Fibroblast of lung (primary cell): Measurements from ENCODE around the gene STPG3. TPM values are rescaled to one million over a fixed set of nuclear protein-coding genes. Genes with fewer than 3 reads are reported as not detected.

ENCODE experiments used
- DNase-seq, 2 donors: peaks; one replicate each; pipeline versions ENCODE4 v3.0.0 to v3.0.0-alpha.2; 2010; ENCODE audit warnings: low read depth in 2 of 2
- H2AFZ ChIP-seq: 2 replicates; pipeline ENCODE4 v1.5.1; 2012; ENCODE audit warnings: low read length, control low read depth, inconsistent platforms
- H3K27ac ChIP-seq: 2 replicates; pipeline ENCODE4 v1.5.1; 2011; ENCODE audit warnings: low read length, control low read depth; ENCODE audit not compliant: insufficient read depth
- H3K27me3 ChIP-seq: 2 replicates; pipeline ENCODE4 v1.5.1; 2011; ENCODE audit warnings: mild to moderate bottlenecking, low read length; ENCODE audit not compliant: control insufficient read depth, insufficient read depth
- H3K36me3 ChIP-seq: 2 replicates; pipeline ENCODE4 v1.5.1; 2011; ENCODE audit warnings: low read length; ENCODE audit not compliant: control insufficient read depth, insufficient read depth
- H3K4me1 ChIP-seq: 2 replicates; pipeline ENCODE4 v1.5.1; 2011; ENCODE audit warnings: low read length; ENCODE audit not compliant: control insufficient read depth, insufficient read depth; ENCODE audit errors: extremely low read depth
- H3K4me2 ChIP-seq: 2 replicates; pipeline ENCODE4 v1.5.1; 2011; ENCODE audit warnings: low read length, control low read depth; ENCODE audit not compliant: insufficient read depth; ENCODE audit errors: extremely low read depth
- H3K4me3 ChIP-seq, 4 experiments: fragments of 200-600 bp in 1 of 4; sonication (generic) in 1 of 4; replicated peaks in 1 of 4; 2 replicates each; pipeline ENCODE4 v1.5.1; 2011 to 2016; ENCODE audit warnings: low read length in 4 of 4, low read depth in 3 of 4, mild to moderate bottlenecking in 3 of 4, control low read depth in 2 of 4, inconsistent platforms in 1 of 4, mixed read lengths in 1 of 4; ENCODE audit not compliant: insufficient read depth in 1 of 4; ENCODE audit errors: control extremely low read depth in 1 of 4
- H3K79me2 ChIP-seq: 2 replicates; pipeline ENCODE4 v1.5.1; 2012; ENCODE audit warnings: mild to moderate bottlenecking, low read length, inconsistent platforms; ENCODE audit not compliant: control insufficient read depth, insufficient read depth
- H3K9ac ChIP-seq: 2 replicates; pipeline ENCODE4 v1.5.1; 2011; ENCODE audit warnings: mild to moderate bottlenecking, low read length, control low read depth; ENCODE audit not compliant: insufficient read depth
- H3K9me3 ChIP-seq: 2 replicates; pipeline ENCODE4 v1.5.1; 2012; ENCODE audit warnings: low read depth, low read length; ENCODE audit not compliant: control insufficient read depth, insufficient read depth
- H4K20me1 ChIP-seq: 2 replicates; pipeline ENCODE4 v1.5.1; 2011; ENCODE audit warnings: low read length; ENCODE audit not compliant: control insufficient read depth, insufficient read depth; ENCODE audit errors: extremely low read depth
- EZH2 ChIP-seq: IDR thresholded peaks from 2 replicates; pipeline ENCODE4 v1.5.1; 2012; ENCODE audit warnings: low read length, control low read depth, mild to moderate bottlenecking; ENCODE audit errors: missing control alignments
- polyA plus RNA-seq, 2 donors: library from polyadenylated mRNA; depleted of rRNA in 1 of 2; stranded (reverse) in 1 of 2; unstranded in 1 of 2; fragments of >200 nt; gene quantifications; 2 replicates each; pipeline ENCODE4 v1.2.1, GENCODE V29; 2011 to 2012; ENCODE audit warnings: missing spikeins in 1 of 2
- total RNA-seq: library from RNA; depleted of rRNA; stranded (reverse); fragments of >200 nt; gene quantifications from 2 replicates; pipeline ENCODE4 v1.2.1, GENCODE V29; 2014
- TF ChIP-seq, protein P1 (sequence below), 2 donors: IDR thresholded peaks in 1 of 2; conservative IDR thresholded peaks in 1 of 2; 1 replicate in 1 of 2; 2 replicates in 1 of 2; pipeline ENCODE4 v1.5.1; 2011 to 2012; ENCODE audit warnings: low read length in 2 of 2, control low read depth in 1 of 2, inconsistent platforms in 1 of 2, low read depth in 1 of 2, mild to moderate bottlenecking in 1 of 2

STPG3 gene
- total and polyA plus RNA-seq, 2 donors (not counting 1 experiment from before 2014, with no cell fraction given): not detected

DNA sequence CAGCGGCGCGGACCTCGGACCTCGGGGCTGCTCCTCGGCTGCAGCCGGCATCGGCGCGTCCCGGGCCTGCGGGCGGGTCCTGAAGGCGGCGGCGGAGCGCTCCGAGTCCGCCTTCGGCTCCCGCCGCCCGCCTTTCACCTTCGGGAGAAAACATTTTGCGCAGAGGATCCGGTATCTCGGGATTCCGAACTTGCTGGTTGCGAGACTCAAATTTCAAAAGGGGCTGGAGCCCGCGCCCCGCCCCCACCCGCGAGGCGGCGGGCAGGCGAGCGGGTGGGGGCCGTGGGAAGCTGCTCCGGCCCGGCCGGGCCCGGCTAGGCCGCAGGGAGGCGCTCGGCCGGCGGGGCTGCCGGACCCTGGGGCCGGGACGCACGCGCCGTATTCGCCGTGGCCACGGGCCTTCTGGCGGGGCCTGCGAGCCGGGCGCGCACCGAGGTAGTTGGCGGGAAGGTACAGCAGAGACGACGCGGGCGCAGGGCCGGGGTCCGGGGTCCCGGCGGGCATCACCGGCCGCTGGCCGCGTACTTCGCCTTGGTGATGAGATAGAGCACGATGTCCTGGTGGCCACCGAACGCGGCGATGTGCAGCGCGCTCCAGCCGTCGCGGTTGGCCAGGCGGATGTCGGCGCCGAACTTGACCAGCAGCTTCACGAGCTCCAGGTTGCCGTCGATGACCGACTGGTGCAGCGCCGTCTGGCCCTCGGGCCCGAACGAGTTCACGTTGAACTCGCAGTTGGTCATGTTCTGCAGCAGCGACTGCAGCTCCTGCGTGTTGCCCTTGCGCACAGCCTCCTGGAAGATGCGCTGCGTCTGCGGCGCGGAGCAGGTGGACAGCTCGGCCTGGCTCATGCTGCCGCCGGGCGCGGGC lies 50.2 kb downstream of the STPG3 start:
- Histone ChIP-seq H3K27ac (no peak overlapping the region), H3K9ac (no peak overlapping the region)

DNA sequence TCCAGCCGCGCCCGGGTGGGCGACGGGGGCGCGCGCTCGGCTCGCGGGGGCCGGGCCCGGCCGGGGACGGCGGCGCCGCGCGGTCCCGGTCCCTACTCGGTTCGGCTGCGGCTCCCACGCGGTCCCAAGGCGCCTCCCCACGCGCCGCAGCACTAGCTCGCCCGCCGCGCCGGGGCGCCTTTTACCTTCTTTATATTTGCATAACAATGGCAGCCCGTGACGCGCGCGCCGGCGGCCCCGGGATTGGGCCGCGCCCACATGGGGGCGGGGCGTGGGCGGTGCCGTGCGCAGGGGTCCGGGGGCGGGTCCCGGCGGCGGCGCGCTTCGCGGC lies 51.0 kb downstream of the STPG3 start, which contains the start of gene NRARP:
TSS of gene NRARP (minus strand) at position 154 of the 331 bp plus-strand sequence. CDS start 343 bp downstream, outside the sequence.
- Histone ChIP-seq H3K9ac (no peak within 1 kb of the TSS), H3K79me2 (no peaks in the 10 kb centered on the region), H3K4me1 (peaks cover 12% of the 10 kb centered on the region), H2AFZ (peak within 1 kb of the TSS; percentile 68), H3K27ac (no peak within 1 kb of the TSS), H3K4me2 (peak within 1 kb of the TSS; percentile 64), H3K9me3 (no peaks in the 10 kb centered on the region), H3K4me3 (peak within 1 kb of the TSS in 2 of 4 experiments; percentile 14 to 40), H3K36me3 (no peaks in the 10 kb centered on the region), H4K20me1 (no peaks in the 10 kb centered on the region), H3K27me3 (peaks cover 21% of the 10 kb centered on the region)
- DNase-seq: peak; percentile 63 to 70
- no peak for TF ChIP-seq EZH2
- TF ChIP-seq, protein P1, sequence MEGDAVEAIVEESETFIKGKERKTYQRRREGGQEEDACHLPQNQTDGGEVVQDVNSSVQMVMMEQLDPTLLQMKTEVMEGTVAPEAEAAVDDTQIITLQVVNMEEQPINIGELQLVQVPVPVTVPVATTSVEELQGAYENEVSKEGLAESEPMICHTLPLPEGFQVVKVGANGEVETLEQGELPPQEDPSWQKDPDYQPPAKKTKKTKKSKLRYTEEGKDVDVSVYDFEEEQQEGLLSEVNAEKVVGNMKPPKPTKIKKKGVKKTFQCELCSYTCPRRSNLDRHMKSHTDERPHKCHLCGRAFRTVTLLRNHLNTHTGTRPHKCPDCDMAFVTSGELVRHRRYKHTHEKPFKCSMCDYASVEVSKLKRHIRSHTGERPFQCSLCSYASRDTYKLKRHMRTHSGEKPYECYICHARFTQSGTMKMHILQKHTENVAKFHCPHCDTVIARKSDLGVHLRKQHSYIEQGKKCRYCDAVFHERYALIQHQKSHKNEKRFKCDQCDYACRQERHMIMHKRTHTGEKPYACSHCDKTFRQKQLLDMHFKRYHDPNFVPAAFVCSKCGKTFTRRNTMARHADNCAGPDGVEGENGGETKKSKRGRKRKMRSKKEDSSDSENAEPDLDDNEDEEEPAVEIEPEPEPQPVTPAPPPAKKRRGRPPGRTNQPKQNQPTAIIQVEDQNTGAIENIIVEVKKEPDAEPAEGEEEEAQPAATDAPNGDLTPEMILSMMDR (conservative IDR thresholded peaks at IDR 0.05 in 1 of 2, IDR thresholded peaks at IDR 0.05 in 1 of 2; ENCODE audit: low read depth in 1 of 2, low read length in 2 of 2): no peak

More for the DNA sequence above, 50.2 kb downstream of the STPG3 start:
- Histone ChIP-seq H3K4me3 (peak overlapping the region; percentile 18 to 41 (median 32)), H3K9me3 (no peaks in the 10 kb centered on the region), H3K4me2 (peak overlapping the region; percentile 72), H3K36me3 (no peaks in the 10 kb centered on the region), H4K20me1 (no peaks in the 10 kb centered on the region), H3K27me3 (peaks cover 27% of the 10 kb centered on the region), H3K4me1 (peaks cover 12% of the 10 kb centered on the region), H3K79me2 (no peaks in the 10 kb centered on the region), H2AFZ (peak overlapping the region; percentile 68)
- TF ChIP-seq, protein P1 (conservative IDR thresholded peaks at IDR 0.05 in 1 of 2, IDR thresholded peaks at IDR 0.05 in 1 of 2; ENCODE audit: low read depth in 1 of 2, low read length in 2 of 2): no peak
- TF ChIP-seq EZH2: peak; percentile 62
- peak; percentile 36 to 58 for DNase-seq

DNA sequence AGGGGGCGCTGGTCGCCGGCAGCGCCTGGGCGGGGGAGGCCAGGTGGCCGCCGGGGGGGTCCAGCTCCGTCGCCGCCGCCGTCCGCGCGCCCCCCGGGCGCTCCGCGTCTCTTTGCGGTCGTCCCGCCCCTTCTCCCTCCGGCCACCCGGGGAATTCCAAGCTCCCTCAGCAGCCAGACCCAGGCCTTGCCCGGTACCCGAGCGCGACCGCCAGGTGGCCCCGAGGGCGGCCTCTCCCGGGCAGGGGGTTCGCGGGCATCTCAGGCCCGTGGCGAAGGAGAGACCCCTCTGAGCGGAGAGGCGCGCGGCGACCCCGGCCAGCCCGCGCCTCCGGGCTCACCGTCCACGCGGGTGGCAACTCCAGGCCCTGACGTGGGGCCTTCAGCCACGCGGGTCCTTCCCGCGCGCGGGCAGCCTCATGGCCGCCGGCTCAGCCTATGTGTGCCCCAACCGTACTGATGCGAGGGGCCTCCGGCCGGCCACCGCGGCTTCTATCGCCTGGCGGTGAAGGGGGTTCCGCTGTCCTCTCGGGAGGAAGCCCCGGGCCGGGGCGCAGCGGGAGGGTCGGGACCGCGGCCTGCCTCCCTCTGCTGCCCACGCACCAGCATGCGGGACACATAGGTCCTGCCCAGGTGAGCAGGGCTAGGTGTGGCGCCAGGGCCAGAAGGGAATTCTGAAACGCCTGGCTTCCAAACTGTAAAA lies 51.5 kb downstream of the STPG3 start:
- H3K27ac ChIP-seq: no peak overlapping the region
- H3K79me2 ChIP-seq: no peaks in the 10 kb centered on the region
- no peak for DNase-seq
- H3K36me3 ChIP-seq: no peaks in the 10 kb centered on the region
- H3K9ac ChIP-seq: no peak overlapping the region
- no peaks in the 10 kb centered on the region for H4K20me1 ChIP-seq
- H3K4me2 ChIP-seq: no peak overlapping the region
- H3K4me3 ChIP-seq: peak overlapping the region in 2 of 4 experiments; percentile 14 to 32
- peaks cover 24% of the 10 kb centered on the region for H3K27me3 ChIP-seq
- TF ChIP-seq, protein P1 (conservative IDR thresholded peaks at IDR 0.05 in 1 of 2, IDR thresholded peaks at IDR 0.05 in 1 of 2; ENCODE audit: low read depth in 1 of 2, low read length in 2 of 2): peak; percentile 34 to 43
- no peak for TF ChIP-seq EZH2
- H2AFZ ChIP-seq: no peak overlapping the region
- H3K4me1 ChIP-seq: peaks cover 12% of the 10 kb centered on the region
- no peaks in the 10 kb centered on the region for H3K9me3 ChIP-seq
